RWPE1 (cell line): ENCODE data around the gene PALLD.

Source experiments
- CTCF ChIA-PET: fragments of 350-600 bp; sonication (Branson Sonifier 250); formaldehyde crosslinking; extraction: SDS; loops from one replicate; lab custom pipeline; 2021; lab: Yijun Ruan, JAX
- POLR2A ChIA-PET: fragments of 400-600 bp; formaldehyde crosslinking; extraction: SDS; loops from one replicate; lab custom pipeline; 2020; ENCODE audit warnings: antibody characterized with exemption; ENCODE audit not compliant: low non-redundant PET; lab: Yijun Ruan, JAX
- DNase-seq: peaks from one replicate; pipeline ENCODE4 v3.0.0; 2012; ENCODE audit warnings: low spot score
- H3K27ac ChIP-seq: fragments of 450-650 bp; 2 replicates; pipeline ENCODE4 v1.5.1; 2017
- CTCF ChIP-seq: fragments of 450-650 bp; conservative IDR thresholded peaks from 2 replicates; pipeline ENCODE4 v1.5.1; 2017; ENCODE audit warnings: low read depth, mild to moderate bottlenecking

The PALLD gene

GRCh38 chr4:168541266-168541953 lies 44.6 kb downstream of the PALLD start:
- TF ChIP-seq CTCF = no peak
- ChIA-PET POLR2A (no interaction called here), CTCF (no interaction called here)
- H3K27ac ChIP-seq = no peak overlapping the region
- peak; percentile 48 for DNase-seq

GRCh38 chr4:168549143-168549542 lies 52.3 kb downstream of the PALLD start:
- POLR2A ChIA-PET = no interaction called here
- TF ChIP-seq CTCF = no peak
- no peak overlapping the region for H3K27ac ChIP-seq
- CTCF ChIA-PET = no interaction called here
- no peak for DNase-seq

- no peak overlapping the region for H3K27ac ChIP-seq
- POLR2A ChIA-PET = no interaction called here
- DNase-seq = no peak
- CTCF ChIA-PET = no interaction called here
- TF ChIP-seq CTCF = no peak
Measured at GRCh38 chr4:168550064-168550766, 53.4 kb downstream of the PALLD start.

GRCh38 chr4:168551211-168551610 lies 54.4 kb downstream of the PALLD start:
- CTCF ChIA-PET = interaction anchor here (0.6 to 1.4 kb wide), 3 partner anchors 45 to 593 kb away, joined by 3 read pairs; no protein-coding TSS in a partner anchor
- TF ChIP-seq CTCF = no peak
- POLR2A ChIA-PET = no interaction called here
- no peak overlapping the region for H3K27ac ChIP-seq
- peak; percentile 23 for DNase-seq

GRCh38 chr4:168551945-168552695 lies 55.3 kb downstream of the PALLD start:
- POLR2A ChIA-PET = no interaction called here
- no peak overlapping the region for H3K27ac ChIP-seq
- no peak for TF ChIP-seq CTCF
- CTCF ChIA-PET = interaction anchor here (0.6 to 1.4 kb wide), 3 partner anchors 44 to 372 kb away, joined by 3 to 4 read pairs (median 3); no protein-coding TSS in a partner anchor
- DNase-seq = no peak

GRCh38 chr4:168553714-168554370 lies 57.0 kb downstream of the PALLD start:
- ChIA-PET POLR2A (no interaction called here), CTCF (interaction anchor here (0.6 kb wide), 1 partner anchor 157 kb away, joined by 3 read pairs; no protein-coding TSS in a partner anchor)
- no peak for TF ChIP-seq CTCF
- DNase-seq = no peak
- no peak overlapping the region for H3K27ac ChIP-seq
